ENCODE results near the gene SEC11C.

SEC11C gene

GRCh38 chr18:59202258-59202820 lies 62.7 kb downstream of the SEC11C start:
- no peak overlapping the region for H3K4me3 ChIP-seq (replicated peaks in 1 of 2; ENCODE audit: low read depth in 2 of 2, low read length in 2 of 2)
- DNase-seq (ENCODE audit: low read depth in 2 of 2) = no peak
- TF ChIP-seq CTCF (IDR thresholded peaks at IDR 0.05; ENCODE audit: low read depth, low read length) = no peak

DNA sequence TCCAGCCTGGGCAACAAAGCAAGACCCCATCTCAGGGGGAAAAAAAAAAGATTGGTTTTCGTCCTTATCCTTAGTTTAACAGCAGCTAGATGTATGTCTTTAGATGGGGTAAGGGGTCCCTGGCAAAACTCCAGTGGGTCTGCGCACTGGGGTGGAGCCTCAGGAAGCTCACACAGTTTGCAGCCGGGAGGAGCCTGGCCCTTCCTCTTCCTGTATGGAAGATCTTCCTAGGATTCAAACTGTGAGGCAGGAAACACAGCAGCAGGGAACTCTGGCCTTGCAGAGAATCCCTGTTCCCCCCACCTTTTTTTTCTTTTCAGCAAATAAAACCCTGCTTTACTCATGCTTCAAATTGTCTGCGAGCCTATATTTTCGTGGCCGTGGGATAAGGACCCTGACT lies 67.8 kb downstream of the SEC11C start:
- TF ChIP-seq CTCF (IDR thresholded peaks at IDR 0.05; ENCODE audit: low read depth, low read length) = no peak
- no peak overlapping the region for H3K4me3 ChIP-seq (replicated peaks in 1 of 2; ENCODE audit: low read depth in 2 of 2, low read length in 2 of 2)
- no peak for DNase-seq (ENCODE audit: low read depth in 2 of 2)
